HG03354 (cell line): ENCODE measurements around the gene FRK.

ENCODE experiments used
- ATAC-seq: cut with Tn5 transposase; IDR thresholded peaks from one replicate; pipeline ENCODE4 v1.9.1; 2021; ENCODE audit warnings: mild to moderate bottlenecking; ENCODE audit not compliant: unreplicated experiment, poor library complexity, severe bottlenecking

FRK gene

DNA sequence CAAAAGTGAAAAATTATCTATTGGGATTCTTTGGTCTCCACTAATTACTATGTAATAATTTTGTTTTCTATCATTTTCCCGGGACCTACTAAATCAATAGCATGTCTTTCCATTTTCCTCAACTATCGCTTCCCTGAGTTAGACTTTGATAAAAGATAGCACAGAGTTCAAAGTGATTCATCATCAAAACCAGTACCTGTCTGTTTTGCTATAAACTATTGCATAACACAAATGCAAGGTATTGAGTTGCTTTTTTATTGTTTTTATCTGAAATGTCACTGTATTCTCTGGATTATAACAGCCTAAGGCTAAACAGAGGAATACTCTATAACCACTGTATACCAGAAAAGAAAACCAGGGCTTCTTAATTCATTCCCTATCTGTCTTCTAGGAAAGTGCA, 19.7 kb downstream of the FRK start:
- ATAC-seq = no peak

DNA sequence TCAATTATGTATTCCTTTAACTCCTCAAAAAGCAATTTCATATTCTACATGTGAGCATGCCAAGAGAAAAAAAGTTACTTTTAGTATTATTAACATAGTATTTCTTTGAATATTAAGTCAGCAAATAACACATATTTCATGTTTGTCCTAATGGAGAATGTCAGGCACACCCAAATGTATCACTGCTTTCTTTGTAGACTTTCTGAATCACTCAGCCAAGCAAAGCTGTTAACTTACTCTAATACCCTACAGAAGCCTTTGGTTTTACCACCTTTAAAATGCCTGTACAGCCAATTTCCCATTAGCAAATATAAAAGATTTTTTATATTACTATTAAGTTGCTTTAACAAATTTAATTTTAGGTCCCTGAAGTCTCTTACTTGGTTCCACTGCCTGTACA, 23.8 kb downstream of the FRK start:
- ATAC-seq = no peak

DNA sequence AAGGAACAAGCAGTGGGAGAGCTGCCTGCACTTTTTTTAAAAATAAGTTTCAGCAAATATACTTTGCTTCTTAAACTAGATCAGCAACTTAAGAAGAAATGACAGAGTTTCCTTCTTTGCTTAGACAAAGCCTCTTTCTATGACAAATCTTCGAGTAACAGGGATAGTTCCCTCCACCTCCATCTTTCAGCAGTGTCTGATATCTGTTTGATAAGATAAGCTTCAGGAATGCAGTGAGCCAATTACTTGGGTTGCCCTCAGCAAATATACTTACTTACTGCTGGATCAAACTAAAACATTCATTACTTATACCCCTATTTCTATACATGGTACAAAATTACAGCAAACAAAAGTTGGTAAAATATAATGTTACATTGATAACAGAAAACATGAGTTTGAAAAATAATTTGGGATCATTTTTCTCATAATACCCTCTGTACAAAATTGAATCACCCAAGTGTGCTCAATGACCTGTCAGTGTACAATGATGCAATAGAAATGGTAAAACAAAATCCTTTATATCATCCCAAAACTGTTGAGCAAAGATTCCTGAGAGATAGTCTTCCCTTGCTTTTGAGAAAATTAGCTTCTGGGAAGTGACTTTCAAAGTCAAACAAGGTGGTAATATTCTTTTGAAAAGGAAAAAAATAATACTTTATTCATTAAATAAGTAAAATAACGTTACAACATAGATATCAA, 24.5 kb downstream of the FRK start:
- no peak for ATAC-seq

DNA sequence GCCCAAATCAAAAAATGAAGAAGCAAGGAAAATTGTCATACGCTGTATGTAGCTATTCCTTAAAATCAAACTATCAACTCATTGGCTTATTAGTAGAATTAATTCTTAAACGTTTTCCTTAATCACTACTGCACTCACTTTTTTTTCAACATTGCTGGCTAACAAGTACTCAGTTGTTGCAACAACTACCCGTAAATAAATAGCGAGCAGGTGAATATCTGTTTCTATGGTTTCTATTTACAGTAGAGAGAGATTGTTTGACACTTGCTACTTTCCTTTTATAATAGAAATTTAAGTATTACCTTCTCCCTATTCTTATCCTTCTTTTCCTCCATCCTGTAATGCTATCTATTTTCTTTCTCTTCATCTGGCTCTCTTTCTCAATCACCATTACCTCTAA, 25.1 kb downstream of the FRK start:
- no peak for ATAC-seq

DNA sequence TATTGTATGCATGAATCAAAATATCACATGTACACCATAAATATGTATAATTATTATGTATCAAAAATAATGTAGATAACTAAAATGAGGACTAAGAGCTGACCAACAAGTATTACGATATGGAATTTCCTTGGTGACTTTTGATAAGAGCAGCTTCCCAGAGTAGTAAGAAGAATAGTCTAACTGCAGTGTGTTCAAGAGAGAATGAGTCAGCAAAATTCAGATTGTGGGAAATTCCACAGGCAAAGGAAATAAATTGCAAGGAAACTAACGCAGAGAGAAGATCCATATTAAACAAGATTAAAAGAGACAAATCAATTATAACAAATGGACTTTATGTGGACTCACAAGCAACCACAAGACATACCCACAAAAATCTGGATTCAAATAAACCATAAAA, 26.4 kb downstream of the FRK start:
- ATAC-seq = no peak

DNA sequence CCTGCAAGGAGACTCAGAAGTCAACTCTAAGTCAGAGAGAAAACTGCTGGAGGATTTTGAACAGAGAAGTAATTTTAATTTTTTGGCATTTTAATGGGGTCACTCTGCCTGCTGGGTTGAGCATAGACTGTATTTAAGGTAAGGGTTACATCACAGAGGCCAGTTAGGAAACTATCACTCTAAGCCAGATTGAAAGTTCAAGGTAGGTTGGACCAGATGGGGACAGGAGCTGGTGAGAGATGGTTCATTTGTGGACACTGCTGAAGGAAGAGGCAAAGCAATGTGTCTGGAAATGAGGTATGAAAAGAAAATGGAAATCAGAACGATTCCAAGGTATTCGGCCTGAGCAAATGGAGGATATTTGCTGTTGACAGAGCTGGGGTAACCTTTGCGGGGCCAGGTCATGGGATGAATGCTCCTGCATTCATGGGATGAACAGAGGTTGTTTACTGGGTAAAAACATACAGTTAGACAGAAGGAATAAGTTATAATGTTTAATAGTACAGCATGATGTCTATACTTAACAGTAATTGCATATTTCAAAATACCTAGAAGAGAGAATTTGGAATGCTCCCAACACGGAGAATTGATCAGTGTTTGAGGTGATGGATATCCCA, 26.9 kb downstream of the FRK start:
- no peak for ATAC-seq

DNA sequence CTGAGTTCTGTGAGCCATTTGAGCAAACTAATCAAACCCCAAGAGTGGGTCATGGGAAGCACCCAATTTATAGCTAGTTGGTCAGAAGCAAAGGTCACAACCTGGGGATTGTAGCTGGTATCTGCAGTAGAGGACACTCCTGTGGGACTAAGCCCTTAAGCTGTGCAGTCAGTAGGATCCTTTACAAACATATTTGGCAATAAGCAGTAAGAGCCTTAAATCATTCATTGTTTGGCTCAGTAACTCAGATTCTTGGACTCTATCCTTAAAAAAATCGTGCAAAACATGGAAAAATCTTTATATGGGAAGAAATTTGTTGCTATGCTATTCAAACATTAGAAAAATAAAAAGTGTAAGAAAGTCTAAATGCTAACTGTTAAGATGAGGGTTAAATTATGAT, 29.9 kb downstream of the FRK start:
- no peak for ATAC-seq

DNA sequence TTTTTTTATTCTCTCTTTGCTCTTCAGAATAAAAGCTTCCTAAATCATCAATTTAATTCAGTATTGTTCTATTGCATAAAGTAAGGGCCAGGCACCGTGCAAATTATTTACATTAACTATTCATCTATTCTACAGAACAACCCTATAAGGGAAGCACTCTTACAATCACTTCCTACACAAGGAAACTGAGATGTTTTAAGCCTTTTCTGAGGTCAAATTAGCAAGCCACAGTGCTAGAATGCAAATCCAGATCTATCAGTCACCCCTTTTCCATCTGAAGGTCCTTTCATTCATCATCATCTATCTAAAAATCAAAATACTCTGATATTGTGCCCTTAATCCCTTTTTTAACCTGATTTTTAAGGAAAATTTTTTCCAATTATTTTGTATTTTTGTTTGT, 31.2 kb downstream of the FRK start:
- ATAC-seq = peak; percentile 78

DNA sequence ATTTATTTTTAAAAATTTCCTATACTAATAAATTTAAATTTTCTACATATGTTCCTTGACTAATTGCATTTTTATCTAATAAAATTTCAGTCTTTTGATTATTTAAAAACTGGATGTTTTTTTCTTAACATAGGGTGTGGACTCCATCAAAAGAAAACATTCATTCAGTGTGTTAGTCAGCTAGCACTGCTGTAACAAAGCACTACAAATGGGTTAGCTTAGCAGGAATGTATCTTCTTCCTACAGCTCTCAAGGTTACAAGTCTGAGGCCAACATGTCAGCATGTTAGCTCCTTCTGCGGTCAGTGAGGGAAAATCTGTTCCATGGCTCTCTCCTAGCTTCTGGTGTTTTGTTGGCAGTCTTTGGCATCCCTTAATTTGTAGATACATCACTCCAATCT, 32.5 kb downstream of the FRK start:
- ATAC-seq = no peak

DNA sequence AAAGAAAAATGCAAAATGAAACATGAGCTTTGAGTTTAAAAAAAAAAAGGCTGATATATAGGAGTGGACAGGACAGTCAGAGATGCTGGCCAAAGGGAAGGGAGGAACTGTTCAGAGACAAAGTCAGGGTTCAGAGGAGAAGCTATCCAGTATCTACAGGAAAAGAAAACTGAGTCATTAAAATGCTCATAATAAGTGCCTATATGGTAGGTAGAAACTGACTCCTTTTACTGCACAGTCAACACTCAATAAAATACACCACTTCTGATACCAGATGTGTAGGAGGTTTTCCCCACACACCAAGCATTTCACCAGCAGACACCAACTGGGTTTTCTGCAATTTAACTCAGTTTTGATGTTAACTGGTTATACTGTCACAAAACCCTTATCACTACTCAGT, 32.9 kb downstream of the FRK start:
- no peak for ATAC-seq

DNA sequence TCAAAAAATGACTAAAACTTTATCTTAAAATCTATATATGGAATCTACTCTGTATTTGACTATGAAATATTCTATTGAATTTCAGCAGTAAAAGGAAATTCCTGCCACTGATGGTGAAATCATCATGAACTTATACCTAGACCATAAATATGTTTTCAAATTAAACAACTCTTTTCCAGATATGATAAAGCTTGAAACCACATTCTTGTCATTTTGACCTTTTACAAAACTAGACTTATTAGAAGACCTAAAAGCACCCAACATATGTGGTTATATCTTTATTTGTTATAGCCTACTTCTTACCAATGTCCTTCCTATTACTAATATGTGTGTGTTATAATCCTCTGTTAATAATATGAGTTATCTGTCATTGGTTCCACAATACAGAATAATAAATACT, 35.3 kb downstream of the FRK start:
- no peak for ATAC-seq

DNA sequence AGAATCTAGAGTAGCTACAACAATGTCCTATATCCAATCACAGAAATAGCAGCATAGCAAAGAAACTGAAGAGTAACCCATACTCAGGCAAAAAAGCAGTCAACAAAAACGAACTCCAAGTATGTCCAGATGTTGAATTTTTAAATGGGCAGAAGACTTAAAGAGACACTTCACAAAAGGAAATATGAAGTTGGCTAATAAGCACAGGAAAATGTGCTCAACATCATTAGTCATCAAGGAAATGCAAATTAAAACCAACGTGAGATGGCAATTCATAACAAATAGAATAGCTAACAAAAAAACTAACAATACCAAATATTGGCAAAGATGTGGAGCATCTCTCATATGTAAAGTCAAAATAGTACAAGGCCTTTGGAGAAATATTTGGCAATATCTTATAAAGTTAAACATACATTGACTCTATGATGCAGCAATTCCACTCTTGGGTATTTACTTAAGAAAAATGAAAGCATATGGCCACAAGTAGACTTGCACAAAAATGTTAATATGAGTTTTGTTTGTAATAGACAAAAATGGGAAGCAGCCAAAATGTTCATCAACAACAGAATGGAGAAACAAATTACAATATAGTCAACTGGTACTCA, 37.7 kb downstream of the FRK start:
- ATAC-seq = no peak

DNA sequence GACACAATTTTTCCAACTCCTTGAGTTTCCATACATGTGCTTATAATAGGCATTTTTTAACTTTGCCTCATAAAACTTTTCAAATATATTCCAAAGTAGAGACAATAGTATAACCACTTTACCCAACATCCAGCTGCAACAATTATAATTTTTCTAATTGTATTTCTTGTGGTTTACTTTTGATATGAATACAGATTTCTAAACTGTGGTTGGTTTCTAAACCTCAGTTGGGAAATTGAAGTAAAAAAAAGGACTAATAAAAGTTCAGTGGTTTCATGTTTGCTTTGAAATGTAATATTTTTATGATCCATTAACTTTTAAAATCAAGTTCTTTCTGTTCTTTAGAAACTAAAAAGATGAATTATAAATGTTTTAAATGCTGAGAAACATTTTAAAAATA, 40.0 kb downstream of the FRK start:
- no peak for ATAC-seq

DNA sequence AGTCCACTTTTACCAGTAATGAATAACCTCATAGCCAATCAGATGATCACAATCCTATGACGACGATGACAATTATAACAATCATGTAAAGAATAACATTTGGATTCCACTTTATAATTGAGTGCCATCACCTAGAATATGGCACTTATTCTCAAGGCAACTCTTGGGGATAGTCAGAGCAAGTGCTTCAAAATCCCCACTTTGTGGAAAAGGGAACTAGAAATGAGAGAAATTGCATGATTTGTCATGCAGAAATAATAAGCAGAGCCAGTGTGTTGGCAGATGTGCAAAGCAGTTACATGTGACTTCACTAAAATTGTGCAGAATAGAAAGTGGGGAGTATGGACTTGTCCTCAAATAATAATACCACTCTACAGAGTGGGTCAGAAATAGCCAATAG, 41.3 kb downstream of the FRK start:
- ATAC-seq = peak; percentile 78

DNA sequence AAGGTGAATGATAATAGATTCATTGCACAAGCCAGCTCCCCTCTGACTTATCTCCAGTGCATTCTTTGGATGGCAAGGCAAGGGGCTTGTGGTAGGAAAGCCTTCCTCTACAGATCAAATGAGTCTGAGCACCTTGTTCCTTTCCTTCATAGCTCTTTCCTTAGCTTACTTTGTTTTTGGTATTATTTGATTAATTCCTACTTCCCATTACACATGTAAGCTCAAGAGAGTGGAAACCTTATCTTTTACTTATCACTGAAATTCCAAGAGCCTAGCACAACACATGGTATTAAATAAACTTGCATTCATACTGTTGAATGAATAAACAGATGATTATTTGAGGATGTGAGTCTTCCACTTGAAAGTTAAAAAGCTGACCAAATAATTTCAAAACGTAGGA, 41.7 kb downstream of the FRK start:
- no peak for ATAC-seq

DNA sequence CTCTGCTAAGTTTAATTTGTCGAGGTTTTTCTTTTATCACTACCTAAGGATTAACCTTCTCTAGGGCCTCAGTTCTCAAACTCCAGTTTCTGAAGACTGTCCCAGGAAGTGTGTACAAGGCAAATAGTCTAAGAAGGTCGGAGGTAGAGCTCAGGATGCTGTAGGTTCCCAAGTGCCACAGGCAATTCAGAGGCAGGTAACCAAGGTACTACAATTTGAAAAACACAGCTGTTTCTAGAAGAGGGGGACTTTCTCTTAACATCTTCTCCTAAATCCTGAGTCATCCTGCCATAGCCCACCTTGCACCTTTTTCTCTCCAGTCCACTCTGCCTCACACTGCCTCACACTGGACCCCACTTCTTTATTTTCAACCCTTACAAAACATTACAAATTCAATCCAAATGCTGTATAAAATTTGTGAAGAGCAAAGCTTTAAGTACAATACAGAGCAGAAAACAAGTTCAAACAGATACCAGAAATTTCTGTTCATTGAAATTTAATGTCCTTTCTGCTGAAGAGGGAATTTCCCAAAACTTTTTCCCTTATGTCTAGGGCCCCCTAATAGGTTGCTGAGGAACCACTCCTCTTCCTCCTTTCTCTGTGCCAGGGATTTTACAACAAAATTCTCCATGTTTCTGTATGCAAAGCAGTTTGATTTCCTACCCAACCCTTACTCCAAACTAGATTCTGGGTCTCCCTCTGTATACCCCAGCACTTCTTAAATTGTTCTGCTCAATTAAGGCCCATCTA, 43.0 kb downstream of the FRK start:
- no peak for ATAC-seq

DNA sequence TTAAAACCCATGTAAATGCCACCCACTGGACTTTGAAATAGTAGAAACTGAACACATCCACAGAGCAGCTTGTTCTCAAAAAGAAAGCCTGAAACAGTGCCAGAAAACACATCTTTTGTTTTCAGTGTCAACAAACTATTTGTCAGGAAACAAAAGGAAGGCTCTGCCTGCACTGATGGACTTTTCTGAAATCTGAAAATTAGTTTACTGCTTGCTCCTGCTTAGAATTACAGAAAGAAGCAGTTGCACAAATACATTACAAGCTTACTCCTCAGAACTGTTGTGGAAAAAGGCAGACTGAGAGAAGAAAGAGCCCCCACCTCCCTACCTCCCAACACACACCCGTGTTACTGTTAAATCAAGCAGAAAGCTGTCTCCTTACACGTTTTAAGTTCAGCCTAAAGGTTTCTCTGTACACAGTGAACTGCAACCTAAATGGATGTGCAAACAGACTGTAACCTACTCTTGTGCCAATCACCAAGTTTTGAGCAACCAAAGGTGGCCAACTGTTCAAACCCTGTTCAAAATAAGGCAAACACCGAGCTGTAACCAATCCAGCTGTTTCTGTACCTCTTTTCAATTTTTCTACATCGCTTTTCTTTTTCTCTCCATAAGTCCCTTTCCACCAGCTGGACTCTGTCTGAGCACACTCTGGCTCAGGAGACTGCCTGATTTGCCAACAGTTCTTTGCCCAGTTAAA, 43.7 kb downstream of the FRK start:
- no peak for ATAC-seq

DNA sequence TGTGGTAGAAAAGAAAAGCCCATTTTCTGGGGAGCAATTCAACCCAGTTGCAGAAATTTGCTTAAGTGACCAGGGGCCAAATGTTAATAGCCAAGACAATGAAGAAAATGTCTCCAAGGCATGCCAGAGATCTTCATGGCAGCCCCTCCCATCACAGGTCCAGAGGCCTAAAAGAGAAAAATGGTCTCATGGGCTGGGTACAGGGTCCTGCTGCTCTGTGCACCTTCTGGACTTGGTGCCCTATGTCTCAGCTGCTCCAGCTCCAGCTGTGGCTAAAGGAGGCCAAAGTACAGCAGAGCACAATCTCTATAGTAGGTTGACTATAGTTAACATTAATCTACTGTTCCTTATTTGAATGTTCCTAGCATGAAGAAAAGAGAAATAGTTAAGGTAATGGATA, 44.7 kb downstream of the FRK start:
- no peak for ATAC-seq

DNA sequence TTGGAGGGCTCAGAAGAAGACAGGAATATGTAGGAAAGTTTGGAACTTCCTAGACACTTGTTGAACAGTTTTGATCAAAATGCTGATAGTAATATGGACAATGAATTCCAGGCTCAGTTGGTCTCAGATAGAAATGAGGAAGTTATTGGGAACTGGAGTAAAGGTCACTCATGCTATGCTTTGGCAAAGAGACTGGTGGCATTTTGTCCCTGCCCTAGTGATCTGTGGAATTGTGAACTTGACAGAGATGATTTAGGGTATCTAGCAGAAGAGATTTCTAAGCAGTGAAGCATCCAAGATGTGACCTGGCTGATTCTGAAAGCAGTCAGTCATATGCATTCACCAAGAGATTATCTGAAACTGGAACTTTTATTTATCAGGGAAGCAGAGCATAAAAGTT, 45.1 kb downstream of the FRK start:
- no peak for ATAC-seq

DNA sequence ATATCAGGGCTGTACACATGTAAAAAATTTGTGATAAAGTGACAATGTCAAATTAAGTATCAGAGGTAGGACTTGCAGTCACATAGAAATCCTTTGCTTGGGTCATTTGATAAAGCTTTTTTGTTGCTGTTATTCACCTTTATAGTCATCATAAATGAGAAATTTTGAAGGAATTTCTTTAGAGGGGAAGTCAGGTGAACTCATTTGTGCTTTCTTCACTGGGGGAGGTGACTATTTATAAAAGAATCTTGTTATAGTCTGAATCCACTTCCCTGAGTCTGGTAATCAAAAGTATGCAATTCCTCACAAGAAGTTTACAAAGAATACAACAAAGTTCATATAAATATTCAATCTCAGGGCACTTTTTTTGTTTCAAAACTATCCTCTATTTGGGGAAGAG, 47.7 kb downstream of the FRK start:
- ATAC-seq = no peak
